ENCODE measurements around the gene TNFRSF14. TPM values are rescaled to one million over a fixed set of nuclear protein-coding genes. Genes with fewer than 3 reads are reported as not detected.
A peak's percentile ranks its signal among the peaks of the same experiment; 100 is the strongest.

The TNFRSF14 gene
- total and polyA plus RNA-seq, 2 of the 13 experiments (the other 11 are each of a cell fraction or from before 2014, with no cell fraction given), result 11.9 to 49.9 TPM

GRCh38 chr1:2546515-2547209 lies 9.5 kb upstream of the TNFRSF14 start (continued):
- TF ChIP-seq POGK (CRISPR knock-in tag; conservative IDR thresholded peaks at IDR 0.05) (peak; percentile 50; the same call in 1 of the 2 replicates), ZNF841 (CRISPR knock-in tag; IDR thresholded peaks at IDR 0.05; ENCODE audit: borderline replicate concordance) (no peak), JUN (CRISPR knock-in tag; IDR thresholded peaks at IDR 0.05) (no peak), SNAPC5 (CRISPR knock-in tag; IDR thresholded peaks at IDR 0.05; ENCODE audit: borderline replicate concordance) (no peak), RBFOX2 (IDR thresholded peaks at IDR 0.05; ENCODE audit: low read depth, low read length) (peak; percentile 59), ATF6 (CRISPR knock-in tag; conservative IDR thresholded peaks at IDR 0.05) (no peak), ZNF563 (CRISPR knock-in tag; IDR thresholded peaks at IDR 0.05) (peak; percentile 58; the same call in 1 of the 2 replicates), KLF6 (CRISPR knock-in tag; IDR thresholded peaks at IDR 0.05) (no peak), ZNF138 (CRISPR knock-in tag; IDR thresholded peaks at IDR 0.05; ENCODE audit: low read depth) (no peak), KDM2A (CRISPR knock-in tag; IDR thresholded peaks at IDR 0.05; ENCODE audit: borderline replicate concordance, low read depth) (0 out of 2 replicates have a peak, but pooled peaks have one; percentile 9), SIX4 (CRISPR knock-in tag; IDR thresholded peaks at IDR 0.05) (no peak), ZNF747 (CRISPR knock-in tag; IDR thresholded peaks at IDR 0.05; ENCODE audit: borderline replicate concordance) (no peak), ARNTL (CRISPR knock-in tag; IDR thresholded peaks at IDR 0.05) (no peak), ZNF780A (CRISPR knock-in tag; IDR thresholded peaks at IDR 0.05) (peak; percentile 93), HDAC2 (CRISPR knock-in tag; IDR thresholded peaks at IDR 0.05) (0 out of 2 replicates have a peak, but pooled peaks have one; percentile 8), ZBTB7A (CRISPR knock-in tag; IDR thresholded peaks at IDR 0.05) (no peak), PHF20 (CRISPR knock-in tag; IDR thresholded peaks at IDR 0.05) (0 out of 2 replicates have a peak, but pooled peaks have one; percentile 13), FOXK2 (IDR thresholded peaks at IDR 0.05) (no peak), ZNF274 (CRISPR knock-in tag; IDR thresholded peaks at IDR 0.05) (no peak), SP2 (CRISPR knock-in tag; IDR thresholded peaks at IDR 0.05) (no peak; the same call in 1 of the 2 replicates), ZNF75D (CRISPR knock-in tag; IDR thresholded peaks at IDR 0.05; ENCODE audit: borderline replicate concordance) (no peak), PAXIP1 (CRISPR knock-in tag; conservative IDR thresholded peaks at IDR 0.05) (0 out of 2 replicates have a peak, but pooled peaks have one; percentile 8), PITX1 (CRISPR knock-in tag; IDR thresholded peaks at IDR 0.05) (peak; percentile 32; the same call in 1 of the 2 replicates), AKAP8 (CRISPR knock-in tag; IDR thresholded peaks at IDR 0.05) (no peak)

All from HepG2 (cell line).